H1 (cell line): ENCODE results near the gene AHSG. TPM values are rescaled to one million over a fixed set of nuclear protein-coding genes. Genes with fewer than 3 reads are reported as not detected.

Experiments
- CTCF ChIA-PET: fragments of 300-600 bp; sonication (Branson Sonifier 250); formaldehyde crosslinking; loops from one replicate; lab custom pipeline; 2021; ENCODE audit not compliant: partially characterized antibody; lab: Charles Lee
- POLR2A ChIA-PET: fragments of 300-600 bp; sonication (Branson Sonifier 250); formaldehyde crosslinking; loops from one replicate; lab custom pipeline; 2021; ENCODE audit warnings: inconsistent platforms; ENCODE audit not compliant: partially characterized antibody; lab: Charles Lee
- DNase-seq, 2 experiments: peaks; one replicate each; pipeline versions ENCODE4 v3.0.0 to v3.0.0-alpha.2; 2010 to 2022; ENCODE audit warnings: low spot score in 2 of 2, low read depth in 1 of 2, mixed read lengths in 1 of 2
- FAIRE-seq: peaks from 2 replicates; lab custom pipeline; 2011; peaks lifted over from hg19 to GRCh38; lab: Jason Lieb, UNC
- H2AFZ ChIP-seq: 2 replicates; pipeline ENCODE4 v1.8.1; 2012; ENCODE audit warnings: low read length, inconsistent platforms
- H2AK5ac ChIP-seq: 2 replicates; pipeline ENCODE4 v1.6.1; 2013; ENCODE audit warnings: low read depth, low read length
- H2BK120ac ChIP-seq: replicated peaks from 2 replicates; pipeline ENCODE3; 2013; ENCODE audit warnings: low read depth, low read length, inconsistent platforms
- H2BK12ac ChIP-seq: 2 replicates; pipeline ENCODE4 v1.6.1; 2013; ENCODE audit warnings: low read depth, low read length
- H2BK15ac ChIP-seq: 2 replicates; pipeline ENCODE4 v1.6.1; 2013; ENCODE audit warnings: low read length
- H2BK20ac ChIP-seq: 2 replicates; pipeline ENCODE4 v1.6.1; 2013; ENCODE audit warnings: low read length
- H2BK5ac ChIP-seq: 2 replicates; pipeline ENCODE4 v1.6.1; 2013; ENCODE audit warnings: low read depth, low read length
- H3K14ac ChIP-seq: 2 replicates; pipeline ENCODE4 v1.6.1; 2013; ENCODE audit warnings: inconsistent platforms; ENCODE audit not compliant: insufficient read length
- H3K18ac ChIP-seq: 2 replicates; pipeline ENCODE4 v1.6.1; 2013; ENCODE audit warnings: low read length; ENCODE audit errors: extremely low read depth
- H3K23ac ChIP-seq: 2 replicates; pipeline ENCODE4 v1.6.1; 2013; ENCODE audit warnings: inconsistent platforms; ENCODE audit not compliant: insufficient read length
- H3K23me2 ChIP-seq: 2 replicates; pipeline ENCODE4 v1.6.1; 2013; ENCODE audit warnings: low read depth, low read length
- H3K27ac ChIP-seq: 2 replicates; pipeline ENCODE4 v1.6.1; 2011; ENCODE audit warnings: low read depth, low read length, inconsistent platforms
- H3K27me3 ChIP-seq, 4 experiments: replicated peaks in 1 of 4; 1 replicate in 1 of 4; 2 replicates in 3 of 4; pipeline versions ENCODE4 v1.6.1 to v1.8.1; 2011 to 2013; ENCODE audit warnings: low read length in 3 of 4, mild to moderate bottlenecking in 3 of 4, inconsistent platforms in 2 of 4, mixed read lengths in 2 of 4, moderate library complexity in 1 of 4; ENCODE audit not compliant: control insufficient read depth in 3 of 4, insufficient read depth in 3 of 4; ENCODE audit errors: extremely low read depth in 1 of 4
- H3K36me3 ChIP-seq, 4 experiments: 2 replicates each; pipeline versions ENCODE4 v1.6.1 to v1.8.1; 2011 to 2013; ENCODE audit warnings: mild to moderate bottlenecking in 4 of 4, low read length in 3 of 4, moderate library complexity in 2 of 4, control low read depth in 1 of 4, inconsistent platforms in 1 of 4; ENCODE audit not compliant: insufficient read depth in 4 of 4, control insufficient read depth in 2 of 4
- H3K4ac ChIP-seq: replicated peaks from 2 replicates; pipeline ENCODE3; 2013; ENCODE audit warnings: low read length, low read depth, mixed read lengths, inconsistent platforms; ENCODE audit not compliant: insufficient read length
- H3K4me1 ChIP-seq, 4 experiments: replicated peaks in 1 of 4; 1 replicate in 1 of 4; 2 replicates in 3 of 4; pipeline versions ENCODE4 v1.6.1 to v1.8.1; 2011 to 2013; ENCODE audit warnings: low read length in 3 of 4, inconsistent platforms in 2 of 4, mixed read lengths in 1 of 4; ENCODE audit not compliant: insufficient read depth in 4 of 4, control insufficient read depth in 3 of 4
- H3K4me2 ChIP-seq, 2 experiments: 2 replicates each; pipeline versions ENCODE4 v1.6.1 to v1.8.1; 2011 to 2013; ENCODE audit warnings: low read depth in 2 of 2, low read length in 2 of 2, control low read depth in 1 of 2, inconsistent platforms in 1 of 2, mild to moderate bottlenecking in 1 of 2; ENCODE audit not compliant: insufficient read depth in 1 of 2
- H3K4me3 ChIP-seq, 4 experiments: fragments of 200-600, 300-600 bp in 1 of 4; sonication (generic), shearing (Covaris generic), sonication (Bioruptor Twin) in 1 of 4; 2 replicates each; pipeline versions ENCODE4 v1.5.1 to v1.8.1; 2011 to 2016; ENCODE audit warnings: low read length in 4 of 4, low read depth in 3 of 4, control low read depth in 2 of 4, inconsistent platforms in 2 of 4, mild to moderate bottlenecking in 2 of 4, mixed read lengths in 1 of 4, moderate library complexity in 1 of 4; ENCODE audit not compliant: insufficient read depth in 2 of 4; ENCODE audit errors: extremely low read depth in 1 of 4
- H3K56ac ChIP-seq: replicated peaks from 2 replicates; pipeline ENCODE3; 2013; ENCODE audit warnings: low read depth, mild to moderate bottlenecking, mixed read lengths, low read length, inconsistent platforms; ENCODE audit not compliant: insufficient read length
- H3K79me1 ChIP-seq: 2 replicates; pipeline ENCODE4 v1.6.1; 2013; ENCODE audit warnings: low read depth, low read length, control low read depth
- H3K79me2 ChIP-seq, 2 experiments: 2 replicates each; pipeline versions ENCODE4 v1.6.1 to v1.8.1; 2012 to 2013; ENCODE audit warnings: low read length in 2 of 2, mild to moderate bottlenecking in 2 of 2, inconsistent platforms in 1 of 2; ENCODE audit not compliant: insufficient read depth in 2 of 2, control insufficient read depth in 1 of 2
- H3K9ac ChIP-seq, 4 experiments: replicated peaks in 1 of 4; 1 replicate in 1 of 4; 2 replicates in 3 of 4; pipeline versions ENCODE4 v1.6.1 to v1.8.1; 2011 to 2013; ENCODE audit warnings: low read depth in 3 of 4, low read length in 3 of 4, control low read depth in 2 of 4, mild to moderate bottlenecking in 2 of 4, moderate library complexity in 2 of 4, inconsistent platforms in 1 of 4; ENCODE audit errors: extremely low read depth in 1 of 4
- H3K9me3 ChIP-seq, 2 experiments: 2 replicates each; pipeline versions ENCODE4 v1.6.1 to v1.8.1; 2012 to 2013; ENCODE audit warnings: mild to moderate bottlenecking in 2 of 2, moderate library complexity in 2 of 2, control low read depth in 1 of 2, inconsistent platforms in 1 of 2, low read depth in 1 of 2, low read length in 1 of 2, mixed read lengths in 1 of 2; ENCODE audit not compliant: insufficient read depth in 2 of 2
- H4K20me1 ChIP-seq, 2 experiments: replicated peaks in 1 of 2; 2 replicates each; pipeline versions ENCODE3 to v1.8.1; 2011 to 2013; ENCODE audit warnings: inconsistent platforms in 2 of 2, low read length in 2 of 2, mild to moderate bottlenecking in 1 of 2; ENCODE audit not compliant: insufficient read depth in 2 of 2, control insufficient read depth in 1 of 2
- H4K5ac ChIP-seq: 2 replicates; pipeline ENCODE4 v1.6.1; 2013; ENCODE audit warnings: low read length, low read depth, mixed read lengths, inconsistent platforms; ENCODE audit not compliant: insufficient read length
- H4K8ac ChIP-seq: 2 replicates; pipeline ENCODE4 v1.8.0; 2013; ENCODE audit warnings: mild to moderate bottlenecking, moderate library complexity, low read length, inconsistent platforms; ENCODE audit not compliant: insufficient read depth; ENCODE audit errors: extremely low read depth
- H4K91ac ChIP-seq: replicated peaks from 2 replicates; pipeline ENCODE3; 2013; ENCODE audit warnings: low read length, mixed read lengths, inconsistent platforms; ENCODE audit not compliant: insufficient read length
- ASH2L ChIP-seq: fragments of 200-600, 300-600 bp; sonication (generic); IDR thresholded peaks from one replicate; pipeline ENCODE4 v1.7.1; 2017; ENCODE audit warnings: low read length
- BRCA1 ChIP-seq: IDR thresholded peaks from 2 replicates; pipeline ENCODE4 v1.6.1; 2012; ENCODE audit warnings: low read depth, low read length, improper control_type of control experiment
- CHD1 ChIP-seq: IDR thresholded peaks from 2 replicates; pipeline ENCODE4 v1.6.1; 2012; ENCODE audit warnings: low read depth, low read length, improper control_type of control experiment
- FOSL1 ChIP-seq: IDR thresholded peaks from 2 replicates; pipeline ENCODE4 v1.6.1; 2011; ENCODE audit warnings: mild to moderate bottlenecking, low read depth, low read length, moderate library complexity; ENCODE audit not compliant: insufficient read depth
- MAFK ChIP-seq: IDR thresholded peaks from 2 replicates; pipeline ENCODE4 v1.6.1; 2012; ENCODE audit warnings: low read depth, mild to moderate bottlenecking, improper control_type of control experiment, low read length
- NRF1 ChIP-seq: IDR thresholded peaks from 2 replicates; pipeline ENCODE4 v1.6.1; 2011; ENCODE audit warnings: mild to moderate bottlenecking, low read depth, low read length, improper control_type of control experiment
- RXRA ChIP-seq: IDR thresholded peaks from 2 replicates; pipeline ENCODE4 v1.6.1; 2011; ENCODE audit warnings: low read depth, mild to moderate bottlenecking, low read length, moderate library complexity; ENCODE audit not compliant: insufficient read depth
- SIN3A ChIP-seq, 2 experiments: IDR thresholded peaks in 1 of 2; conservative IDR thresholded peaks in 1 of 2; 2 replicates each; pipeline ENCODE4 v1.6.1; 2011 to 2012; ENCODE audit warnings: low read length in 2 of 2, improper control_type of control experiment in 1 of 2, low read depth in 1 of 2, mild to moderate bottlenecking in 1 of 2
- SP4 ChIP-seq: IDR thresholded peaks from 2 replicates; pipeline ENCODE4 v1.6.1; 2012; ENCODE audit warnings: low read length, inconsistent platforms
- TCF12 ChIP-seq: IDR thresholded peaks from 2 replicates; pipeline ENCODE4 v1.6.1; 2011; ENCODE audit warnings: low read depth, mild to moderate bottlenecking, low read length
- WGBS, 2 experiments: shearing (Covaris generic) in 1 of 2; methylation state at CpG; one replicate each; pipeline versions ENCODE4 v1.1.6 to v1.1.7; 2013 to 2015; ENCODE audit warnings: low lambda C conversion rate in 2 of 2, mixed read lengths in 2 of 2, inconsistent platforms in 1 of 2, low coverage in 1 of 2, missing lambda C conversion rate in 1 of 2; ENCODE audit not compliant: insufficient replicate concordance in 2 of 2, insufficient coverage in 1 of 2, insufficient read length in 1 of 2; ENCODE audit errors: extremely low coverage in 1 of 2, missing lambda C conversion rate in 1 of 2; 5-methylcytosine and 5-hydroxymethylcytosine counted together
- polyA plus RNA-seq, 7 experiments: library from polyadenylated mRNA; depleted of rRNA in 3 of 7; stranded (reverse) in 5 of 7; unstranded in 2 of 7; fragments of >200 nt in 5 of 7; fragments of 200-250 nt in 2 of 7; gene quantifications; 1 replicate in 5 of 7; 2 replicates in 1 of 7; 4 replicates in 1 of 7; pipeline versions ENCODE4 v1.2.1 to v1.2.3, GENCODE V29; 2011 to 2013; ENCODE audit warnings: missing spikeins in 2 of 7, mixed read lengths in 2 of 7
- total RNA-seq: library from RNA; stranded (reverse); fragmentation: NEBNext Ultra II Directional; extraction: Animal tissue kit (Norgen Biotek cat#: 25700); gene quantifications from 2 replicates; pipeline ENCODE4 v1.2.1, GENCODE V29; 2021
- TF ChIP-seq, protein P1 (sequence below): IDR thresholded peaks from 2 replicates; pipeline ENCODE4 v1.6.1; 2012; ENCODE audit warnings: inconsistent platforms
- TF ChIP-seq, protein P2 (sequence below): IDR thresholded peaks from 2 replicates; pipeline ENCODE4 v1.6.1; 2012; ENCODE audit warnings: inconsistent platforms

Gene AHSG
- total and polyA plus RNA-seq, 2 of the 8 experiments (the other 6 are each of a cell fraction or from before 2014, with no cell fraction given) = 0.68 to 0.78 TPM

DNA sequence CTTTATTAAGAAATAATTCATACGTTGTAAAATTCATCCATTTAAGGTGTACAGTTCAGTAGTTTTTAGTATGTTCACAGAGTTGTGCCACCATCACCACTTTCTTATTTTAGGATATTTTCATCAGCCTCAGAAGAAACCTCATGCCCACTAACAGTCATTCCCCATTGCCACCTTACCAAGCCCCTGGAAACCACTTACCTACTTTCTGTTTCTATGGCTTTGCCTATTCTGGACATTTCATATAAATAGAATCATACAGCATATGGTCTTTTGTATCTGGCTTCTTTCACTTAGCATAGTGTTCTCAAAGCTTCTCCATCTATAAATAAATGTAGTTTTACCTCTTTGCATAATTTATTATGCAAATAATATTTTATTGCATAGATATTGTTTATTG is 34.0 kb downstream of the AHSG start:
- TF ChIP-seq ASH2L = no peak
- TF ChIP-seq MAFK = no peak
- TF ChIP-seq TCF12 = no peak
- no peak for TF ChIP-seq RXRA
- TF ChIP-seq NRF1 = no peak
- TF ChIP-seq, protein P1, sequence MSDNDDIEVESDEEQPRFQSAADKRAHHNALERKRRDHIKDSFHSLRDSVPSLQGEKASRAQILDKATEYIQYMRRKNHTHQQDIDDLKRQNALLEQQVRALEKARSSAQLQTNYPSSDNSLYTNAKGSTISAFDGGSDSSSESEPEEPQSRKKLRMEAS = no peak
- no peak for TF ChIP-seq SIN3A (conservative IDR thresholded peaks at IDR 0.05 in 1 of 2, IDR thresholded peaks at IDR 0.05 in 1 of 2; ENCODE audit: low read depth in 1 of 2, low read length in 2 of 2)
- TF ChIP-seq SP4 = no peak
- no peak for TF ChIP-seq FOSL1
- TF ChIP-seq CHD1 = no peak
- TF ChIP-seq BRCA1 = no peak
- TF ChIP-seq, protein P2, sequence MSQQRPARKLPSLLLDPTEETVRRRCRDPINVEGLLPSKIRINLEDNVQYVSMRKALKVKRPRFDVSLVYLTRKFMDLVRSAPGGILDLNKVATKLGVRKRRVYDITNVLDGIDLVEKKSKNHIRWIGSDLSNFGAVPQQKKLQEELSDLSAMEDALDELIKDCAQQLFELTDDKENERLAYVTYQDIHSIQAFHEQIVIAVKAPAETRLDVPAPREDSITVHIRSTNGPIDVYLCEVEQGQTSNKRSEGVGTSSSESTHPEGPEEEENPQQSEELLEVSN = no peak
- H2BK12ac ChIP-seq = no peak overlapping the region
- H3K9me3 ChIP-seq = no peaks in the 10 kb centered on the region
- H2BK5ac ChIP-seq = no peak overlapping the region
- DNase-seq (no peak), FAIRE-seq (no peak)
- no peak overlapping the region for H4K8ac ChIP-seq
- CTCF ChIA-PET = interaction anchor here (1.0 kb wide), 1 partner anchor 30 kb away, joined by 5 read pairs; no protein-coding TSS in a partner anchor
- 100% methylated on average over 1 of the region's 1 CpG; no CpG with 5 or more reads in 1 of the 2 experiments for WGBS, 2 experiments
- H3K56ac ChIP-seq = no peak overlapping the region
- H4K20me1 ChIP-seq = no peaks in the 10 kb centered on the region
- H3K23ac ChIP-seq = no peak overlapping the region
- H4K91ac ChIP-seq = no peak overlapping the region
- no peak overlapping the region for H3K4me3 ChIP-seq
- no peaks in the 10 kb centered on the region for H3K23me2 ChIP-seq
- H3K4me2 ChIP-seq = no peak overlapping the region
- H3K4ac ChIP-seq = no peak overlapping the region
- H3K79me2 ChIP-seq = no peaks in the 10 kb centered on the region
- POLR2A ChIA-PET = no interaction called here
- H3K27me3 ChIP-seq = no peaks in the 10 kb centered on the region; a peak in 1 of 7 replicates
- no peak overlapping the region for H3K9ac ChIP-seq
- H3K36me3 ChIP-seq = no peaks in the 10 kb centered on the region
- no peaks in the 10 kb centered on the region for H3K79me1 ChIP-seq
- H3K27ac ChIP-seq = no peak overlapping the region
- no peak overlapping the region for H2BK120ac ChIP-seq
- peaks cover 4 to 7% (median 6%) of the 10 kb centered on the region in 4 experiments; a peak in 5 of 7 replicates for H3K4me1 ChIP-seq
- H2BK20ac ChIP-seq = no peak overlapping the region
- no peak overlapping the region for H3K18ac ChIP-seq
- no peak overlapping the region for H2AFZ ChIP-seq
- H4K5ac ChIP-seq = no peak overlapping the region
- H2AK5ac ChIP-seq = no peak overlapping the region
- no peak overlapping the region for H2BK15ac ChIP-seq
- H3K14ac ChIP-seq = no peak overlapping the region
